ENCODE results near the gene KRTAP10-12.

- TF ChIP-seq CTCF (IDR thresholded peaks at IDR 0.05) (no peak), POLR2AphosphoS5 (IDR thresholded peaks at IDR 0.05) (no peak), POLR2A (IDR thresholded peaks at IDR 0.05) (no peak), EP300 (IDR thresholded peaks at IDR 0.05; ENCODE audit: low read depth) (no peak)
Measured at GRCh38 chr21:44649521-44650100, 47.4 kb upstream of the KRTAP10-12 start.

Data from transverse colon (tissue), 4 donors.